A673 (cell line): ENCODE results near the gene LARGE1. TPM values are rescaled to one million over a fixed set of nuclear protein-coding genes. Genes with fewer than 3 reads are reported as not detected.

Source experiments
- BruUV-seq: library from RNA; stranded (reverse); fragments of 400-500 nt; replicated peaks from 2 replicates; lab custom pipeline; 2021; lab: Mats Ljungman, UMichigan
- CTCF ChIA-PET: fragments of 300-600 bp; sonication (Branson Sonifier 250); formaldehyde crosslinking; loops from one replicate; lab custom pipeline; 2022; ENCODE audit warnings: antibody characterized with exemption; lab: Charles Lee
- POLR2A ChIA-PET: fragments of 300-600 bp; sonication (Branson Sonifier 250); formaldehyde crosslinking; loops from one replicate; lab custom pipeline; 2022; ENCODE audit warnings: antibody characterized with exemption; ENCODE audit not compliant: low non-redundant PET; lab: Charles Lee
- DNase-seq: peaks from one replicate; pipeline ENCODE4 v3.0.0-alpha.2; 2015; ENCODE audit warnings: low spot score
- H3K27ac ChIP-seq: fragments of 200-600 bp; sonication (generic); 2 replicates; pipeline ENCODE4 v1.5.1; 2016; ENCODE audit warnings: mixed run types, low read depth, mild to moderate bottlenecking, mixed read lengths, antibody characterized with exemption, low read length; ENCODE audit not compliant: poor library complexity, severe bottlenecking
- H3K27me3 ChIP-seq: fragments of 200-600 bp; sonication (generic); replicated peaks from 2 replicates; pipeline ENCODE4 v1.6.1; 2017; ENCODE audit warnings: mixed run types, low read depth, mild to moderate bottlenecking, mixed read lengths, antibody characterized with exemption, low read length; ENCODE audit not compliant: insufficient read depth, poor library complexity
- H3K36me3 ChIP-seq: fragments of 200-600 bp; sonication (generic); 2 replicates; pipeline ENCODE4 v1.6.1; 2016; ENCODE audit warnings: mixed run types, mild to moderate bottlenecking, mixed read lengths, antibody characterized with exemption, low read length; ENCODE audit not compliant: insufficient read depth, poor library complexity, severe bottlenecking
- H3K4me1 ChIP-seq: fragments of 200-600 bp; sonication (generic); 2 replicates; pipeline ENCODE4 v1.6.1; 2017; ENCODE audit warnings: mixed run types, mild to moderate bottlenecking, mixed read lengths, antibody characterized with exemption, low read length; ENCODE audit not compliant: insufficient read depth, poor library complexity, severe bottlenecking
- H3K4me3 ChIP-seq: fragments of 200-600 bp; sonication (generic); 2 replicates; pipeline ENCODE4 v1.5.1; 2016; ENCODE audit warnings: low read depth, mixed run types, mild to moderate bottlenecking, mixed read lengths, low read length; ENCODE audit not compliant: poor library complexity, severe bottlenecking
- H3K9me3 ChIP-seq: fragments of 200-600 bp; sonication (generic); 2 replicates; pipeline ENCODE4 v1.6.1; 2016; ENCODE audit warnings: mixed run types, low read depth, mild to moderate bottlenecking, mixed read lengths, antibody characterized with exemption, low read length; ENCODE audit not compliant: poor library complexity, severe bottlenecking
- EZH2 ChIP-seq: fragments of 200-600 bp; sonication (generic); IDR thresholded peaks from 2 replicates; pipeline ENCODE4 v1.6.1; 2017; ENCODE audit warnings: borderline replicate concordance, low read depth, mild to moderate bottlenecking, mixed read lengths, antibody characterized with exemption, low read length; ENCODE audit not compliant: poor library complexity, severe bottlenecking
- intact Hi-C: fragments of 100-400 bp; cut with micrococcal nuclease; formaldehyde crosslinking; loops from one replicate; pipeline ENCODE4 v1.10.0; 2022; ENCODE audit not compliant: unreplicated experiment
- total RNA-seq: library from RNA; stranded (reverse); gene quantifications from 2 replicates; pipeline ENCODE4 v1.2.3, GENCODE V29; 2021
- TF ChIP-seq, protein P1 (sequence below): fragments of 300-800, 200-600 bp; sonication (generic); conservative IDR thresholded peaks from 2 replicates; pipeline ENCODE4 v1.5.1; 2017; ENCODE audit warnings: low read depth, mild to moderate bottlenecking, antibody characterized with exemption, low read length, moderate library complexity, mixed read lengths

LARGE1 gene
- total RNA-seq, 1 experiment from 2014 or later = not detected

DNA sequence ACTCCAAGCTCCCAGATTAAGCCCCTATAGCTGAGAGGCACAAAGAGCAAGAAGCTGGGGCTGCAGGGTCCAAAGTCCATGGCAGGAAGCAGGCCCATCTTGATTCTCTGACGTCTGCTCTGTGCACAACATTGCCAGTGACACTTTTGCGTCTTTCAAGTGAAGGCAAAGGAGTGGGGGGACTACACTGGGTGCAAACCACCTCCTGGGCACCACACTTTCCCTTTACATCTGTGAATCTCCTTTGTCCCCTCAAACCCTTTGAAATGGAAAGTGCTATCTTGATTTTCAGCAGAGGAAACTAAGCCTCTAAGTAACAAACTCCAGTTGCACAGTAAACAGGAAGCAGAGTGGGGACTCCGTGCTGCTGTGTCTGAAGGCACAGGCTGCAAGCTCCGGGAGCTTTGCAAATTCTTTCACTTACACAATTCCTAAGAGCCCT lies 428.0 kb downstream of the LARGE1 start:
- no peak overlapping the region for H3K27ac ChIP-seq
- ChIA-PET POLR2A (no interaction called here), CTCF (no interaction called here)
- intact Hi-C loops = no loop called here
- DNase-seq = no peak
- no peaks in the 10 kb centered on the region for H3K27me3 ChIP-seq
- H3K9me3 ChIP-seq = peaks cover 1% of the 10 kb centered on the region
- BruUV-seq = no TSS peak
- no peaks in the 10 kb centered on the region for H3K36me3 ChIP-seq
- no peak for TF ChIP-seq EZH2
- TF ChIP-seq, protein P1, sequence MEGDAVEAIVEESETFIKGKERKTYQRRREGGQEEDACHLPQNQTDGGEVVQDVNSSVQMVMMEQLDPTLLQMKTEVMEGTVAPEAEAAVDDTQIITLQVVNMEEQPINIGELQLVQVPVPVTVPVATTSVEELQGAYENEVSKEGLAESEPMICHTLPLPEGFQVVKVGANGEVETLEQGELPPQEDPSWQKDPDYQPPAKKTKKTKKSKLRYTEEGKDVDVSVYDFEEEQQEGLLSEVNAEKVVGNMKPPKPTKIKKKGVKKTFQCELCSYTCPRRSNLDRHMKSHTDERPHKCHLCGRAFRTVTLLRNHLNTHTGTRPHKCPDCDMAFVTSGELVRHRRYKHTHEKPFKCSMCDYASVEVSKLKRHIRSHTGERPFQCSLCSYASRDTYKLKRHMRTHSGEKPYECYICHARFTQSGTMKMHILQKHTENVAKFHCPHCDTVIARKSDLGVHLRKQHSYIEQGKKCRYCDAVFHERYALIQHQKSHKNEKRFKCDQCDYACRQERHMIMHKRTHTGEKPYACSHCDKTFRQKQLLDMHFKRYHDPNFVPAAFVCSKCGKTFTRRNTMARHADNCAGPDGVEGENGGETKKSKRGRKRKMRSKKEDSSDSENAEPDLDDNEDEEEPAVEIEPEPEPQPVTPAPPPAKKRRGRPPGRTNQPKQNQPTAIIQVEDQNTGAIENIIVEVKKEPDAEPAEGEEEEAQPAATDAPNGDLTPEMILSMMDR = no peak
- H3K4me1 ChIP-seq = no peaks in the 10 kb centered on the region
- no peak overlapping the region for H3K4me3 ChIP-seq

DNA sequence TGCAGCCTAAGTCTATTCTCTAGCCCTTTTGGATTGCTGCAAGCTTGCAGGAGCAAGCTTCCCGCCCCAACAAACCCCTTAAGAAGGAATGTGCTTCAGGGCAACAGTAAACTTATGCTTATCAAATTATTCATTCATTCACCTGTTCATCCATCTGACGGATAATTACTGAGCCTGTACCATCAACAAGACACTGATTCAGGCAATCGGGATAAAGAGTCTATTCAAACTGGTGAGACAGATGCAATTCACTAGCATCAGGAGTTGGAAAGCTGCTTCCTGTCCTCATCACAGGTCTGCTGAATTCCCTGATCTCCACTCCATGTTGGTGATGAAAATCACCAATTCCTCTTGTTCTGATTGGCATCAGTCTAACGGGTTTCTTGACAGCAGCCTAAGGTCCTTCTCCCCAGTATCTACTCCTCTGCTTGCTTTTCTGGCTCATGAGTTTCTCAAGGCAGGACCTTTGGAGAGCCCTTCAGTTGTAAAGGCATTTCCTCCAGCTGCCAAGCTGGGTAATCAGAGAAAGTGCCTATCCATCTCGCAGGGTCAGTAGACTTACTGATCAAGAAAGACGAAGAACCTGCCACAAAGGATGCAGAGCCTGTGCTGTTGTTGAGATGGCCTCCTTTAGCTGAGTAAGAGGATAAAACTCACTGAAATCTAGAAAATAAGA lies 433.1 kb downstream of the LARGE1 start:
- no TSS peak for BruUV-seq
- Histone ChIP-seq H3K27ac (no peak overlapping the region), H3K27me3 (no peaks in the 10 kb centered on the region), H3K9me3 (no peaks in the 10 kb centered on the region), H3K4me1 (no peaks in the 10 kb centered on the region), H3K4me3 (no peak overlapping the region), H3K36me3 (no peaks in the 10 kb centered on the region)
- TF ChIP-seq EZH2 = no peak
- TF ChIP-seq, protein P1 = no peak
- intact Hi-C loops = no loop called here
- POLR2A ChIA-PET = no interaction called here
- no peak for DNase-seq
- CTCF ChIA-PET = no interaction called here

DNA sequence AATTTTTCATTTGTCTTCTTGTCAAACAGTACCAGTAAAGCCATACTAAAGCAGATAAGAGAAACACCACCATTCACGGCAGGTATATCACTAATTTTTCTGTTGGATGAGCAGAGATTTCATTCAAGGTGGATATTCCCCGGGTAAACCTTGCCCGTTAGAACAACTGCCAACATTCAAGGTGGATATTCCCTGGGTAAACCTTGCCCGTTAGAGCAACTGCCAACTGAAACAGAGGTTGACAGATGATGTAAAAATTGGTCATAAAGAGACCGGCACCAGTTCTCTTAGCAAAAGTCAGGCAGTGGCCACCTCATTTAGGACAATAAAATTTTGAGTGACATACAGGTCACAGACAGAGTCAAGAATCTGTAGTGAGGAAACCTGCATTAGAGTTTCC lies 438.7 kb downstream of the LARGE1 start:
- H3K36me3 ChIP-seq = no peaks in the 10 kb centered on the region
- H3K27me3 ChIP-seq = no peaks in the 10 kb centered on the region
- TF ChIP-seq, protein P1 = no peak
- no peak for TF ChIP-seq EZH2
- H3K9me3 ChIP-seq = peaks cover 6% of the 10 kb centered on the region
- POLR2A ChIA-PET = no interaction called here
- intact Hi-C loops = no loop called here
- CTCF ChIA-PET = no interaction called here
- H3K4me1 ChIP-seq = no peaks in the 10 kb centered on the region
- H3K4me3 ChIP-seq = no peak overlapping the region
- no peak overlapping the region for H3K27ac ChIP-seq
- BruUV-seq = no TSS peak
- DNase-seq = no peak
